Panc1 (cell line): Measurements from ENCODE around the gene ENPP7. TPM values are rescaled to one million over a fixed set of nuclear protein-coding genes. Genes with fewer than 3 reads are reported as not detected.

ENCODE experiments used
- ATAC-seq: fragments of 200-7000 bp; cut with Tn5 transposase; 2 replicates; pipeline ENCODE4 v1.9.1; 2020; ENCODE audit warnings: mild to moderate bottlenecking, moderate library complexity
- BruUV-seq: library from RNA; stranded (reverse); fragments of 400-500 nt; replicated peaks from 2 replicates; lab custom pipeline; 2021; lab: Mats Ljungman, UMichigan
- CTCF ChIA-PET: fragments of 300-600 bp; sonication (Branson Sonifier 250); formaldehyde crosslinking; loops from one replicate; lab custom pipeline; 2022; ENCODE audit warnings: antibody characterized with exemption; lab: Charles Lee
- POLR2A ChIA-PET: fragments of 300-600 bp; sonication (Branson Sonifier 250); formaldehyde crosslinking; loops from one replicate; lab custom pipeline; 2022; ENCODE audit warnings: antibody characterized with exemption; lab: Charles Lee
- DNase-seq: peaks from one replicate; pipeline ENCODE4 v3.0.0-alpha.2; 2010; ENCODE audit warnings: low read depth, low spot score
- H3K27ac ChIP-seq: 2 replicates; pipeline ENCODE4 v1.5.1; 2011; ENCODE audit warnings: mild to moderate bottlenecking, low read length, inconsistent platforms
- H3K27me3 ChIP-seq: fragments of 200-500 bp; sonication (Bioruptor generic); 2 replicates; pipeline ENCODE4 v1.6.0; 2014; ENCODE audit warnings: low read length, inconsistent platforms; ENCODE audit not compliant: control insufficient read depth, insufficient read depth
- H3K36me3 ChIP-seq: fragments of 200-500 bp; sonication (Bioruptor generic); 2 replicates; pipeline ENCODE4 v1.5.1; 2014; ENCODE audit warnings: inconsistent platforms, mild to moderate bottlenecking, low read length, moderate library complexity; ENCODE audit not compliant: control insufficient read depth, insufficient read depth
- H3K4me1 ChIP-seq: 2 replicates; pipeline ENCODE4 v1.5.1; 2011; ENCODE audit warnings: inconsistent platforms, mild to moderate bottlenecking, low read length, moderate library complexity; ENCODE audit not compliant: control insufficient read depth, insufficient read depth
- H3K4me3 ChIP-seq, 2 experiments: 2 replicates each; pipeline ENCODE4 v1.5.1; 2011 to 2012; ENCODE audit warnings: low read depth in 2 of 2, low read length in 2 of 2, mild to moderate bottlenecking in 2 of 2, inconsistent platforms in 1 of 2, moderate library complexity in 1 of 2
- H3K9me3 ChIP-seq: fragments of 200-500 bp; sonication (Bioruptor generic); 2 replicates; pipeline ENCODE4 v1.5.1; 2014; ENCODE audit warnings: low read depth, mild to moderate bottlenecking, inconsistent platforms, low read length, moderate library complexity; ENCODE audit not compliant: control insufficient read depth, insufficient read depth
- POLR2AphosphoS5 ChIP-seq: IDR thresholded peaks from 2 replicates; pipeline ENCODE4 v1.6.1; 2012; ENCODE audit warnings: mild to moderate bottlenecking, low read depth, low read length, moderate library complexity
- SIN3A ChIP-seq: IDR thresholded peaks from 2 replicates; pipeline ENCODE4 v1.6.1; 2012; ENCODE audit warnings: low read depth, mild to moderate bottlenecking, low read length, moderate library complexity, borderline replicate concordance; ENCODE audit not compliant: insufficient read depth
- TCF7L2 ChIP-seq: IDR thresholded peaks from 2 replicates; pipeline ENCODE4 v1.6.1; 2011; ENCODE audit warnings: mild to moderate bottlenecking, low read depth, low read length, inconsistent platforms
- in situ Hi-C: cut with HindIII; loops from 2 replicates; pipeline ENCODE4 v1.10.0; 2016; ENCODE audit warnings: low sequenced_read_pairs, low pct_unique_long_range_greater_than_20kb
- intact Hi-C: fragments of 100-400 bp; cut with micrococcal nuclease; formaldehyde crosslinking; loops from one replicate; pipeline ENCODE4 v1.10.0; 2022; ENCODE audit not compliant: unreplicated experiment
- total RNA-seq: library from RNA; stranded (reverse); gene quantifications from one replicate; pipeline ENCODE4 v1.2.1, GENCODE V29; 2021; ENCODE audit not compliant: unreplicated experiment
- TF ChIP-seq, protein P1 (sequence below), 2 experiments: IDR thresholded peaks; 2 replicates each; pipeline ENCODE4 v1.6.1; 2011 to 2012; ENCODE audit warnings: low read depth in 2 of 2, control low read depth in 1 of 2, low read length in 1 of 2, mild to moderate bottlenecking in 1 of 2, moderate library complexity in 1 of 2; ENCODE audit not compliant: insufficient read depth in 1 of 2
- TF ChIP-seq, protein P2 (sequence below): fragments of 450-650 bp; IDR thresholded peaks from 2 replicates; pipeline ENCODE4 v1.5.1; 2017; ENCODE audit warnings: mild to moderate bottlenecking

The ENPP7 gene
- total RNA-seq, 1 experiment from 2014 or later = not detected

DNA sequence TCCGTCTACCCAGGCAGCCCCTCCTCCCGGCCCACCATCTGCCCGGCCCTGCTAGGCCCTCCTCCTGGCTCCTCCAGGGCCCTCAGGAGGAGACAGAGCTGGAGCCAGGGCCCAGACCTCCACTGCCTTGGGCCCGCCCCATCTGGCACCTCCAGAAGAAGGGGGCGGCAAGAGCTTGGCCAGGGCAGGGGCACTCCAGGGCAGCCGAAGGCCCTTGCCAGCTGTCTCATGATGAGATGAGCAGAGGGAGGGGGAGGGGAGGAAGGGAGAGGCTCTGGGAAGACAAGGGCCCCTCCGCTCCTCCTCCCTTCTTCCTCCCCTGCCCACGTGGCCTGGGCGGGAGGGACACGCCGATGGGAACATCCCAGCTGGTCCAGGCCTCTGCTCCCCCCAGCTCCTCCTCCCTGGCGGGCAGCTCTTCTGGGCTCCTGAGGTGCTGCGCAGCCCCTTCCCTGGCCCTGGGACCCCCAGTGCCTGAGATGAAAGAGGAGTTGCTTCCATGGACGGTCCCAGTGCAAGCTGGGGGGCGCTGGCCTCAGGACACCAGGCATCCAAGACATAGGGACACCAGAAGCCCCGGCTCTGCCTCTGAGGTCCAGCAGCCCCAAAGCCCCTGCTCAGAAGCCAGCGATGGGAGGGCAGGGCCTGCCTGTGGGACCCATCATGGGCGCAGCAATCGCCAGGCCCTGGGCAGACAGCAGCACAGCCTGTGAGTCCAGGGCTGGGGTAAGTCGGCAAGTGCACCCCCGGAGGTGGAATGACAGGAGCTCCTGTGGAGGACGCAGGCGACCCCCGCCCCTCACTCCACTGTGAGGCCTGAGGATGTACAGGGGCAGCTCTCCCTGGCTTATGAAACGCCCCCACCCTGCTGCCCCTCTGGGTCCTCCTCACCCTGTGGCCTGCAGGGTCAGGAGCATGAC is 23.6 kb upstream of the ENPP7 start:
- DNase-seq = no peak
- no peaks in the 10 kb centered on the region for H3K9me3 ChIP-seq
- CTCF ChIA-PET = no interaction called here
- POLR2A ChIA-PET = no interaction called here
- H3K4me1 ChIP-seq = no peaks in the 10 kb centered on the region
- H3K27me3 ChIP-seq = no peaks in the 10 kb centered on the region
- H3K4me3 ChIP-seq = no peak overlapping the region
- H3K27ac ChIP-seq = no peak overlapping the region
- no peaks in the 10 kb centered on the region for H3K36me3 ChIP-seq
- intact Hi-C loops (loop anchor here (10.0 kb wide), 1 partner anchor 92 kb away; the partner anchor contains the start of gene RBFOX3), in situ Hi-C loops (no loop called here)
- TF ChIP-seq, protein P1, sequence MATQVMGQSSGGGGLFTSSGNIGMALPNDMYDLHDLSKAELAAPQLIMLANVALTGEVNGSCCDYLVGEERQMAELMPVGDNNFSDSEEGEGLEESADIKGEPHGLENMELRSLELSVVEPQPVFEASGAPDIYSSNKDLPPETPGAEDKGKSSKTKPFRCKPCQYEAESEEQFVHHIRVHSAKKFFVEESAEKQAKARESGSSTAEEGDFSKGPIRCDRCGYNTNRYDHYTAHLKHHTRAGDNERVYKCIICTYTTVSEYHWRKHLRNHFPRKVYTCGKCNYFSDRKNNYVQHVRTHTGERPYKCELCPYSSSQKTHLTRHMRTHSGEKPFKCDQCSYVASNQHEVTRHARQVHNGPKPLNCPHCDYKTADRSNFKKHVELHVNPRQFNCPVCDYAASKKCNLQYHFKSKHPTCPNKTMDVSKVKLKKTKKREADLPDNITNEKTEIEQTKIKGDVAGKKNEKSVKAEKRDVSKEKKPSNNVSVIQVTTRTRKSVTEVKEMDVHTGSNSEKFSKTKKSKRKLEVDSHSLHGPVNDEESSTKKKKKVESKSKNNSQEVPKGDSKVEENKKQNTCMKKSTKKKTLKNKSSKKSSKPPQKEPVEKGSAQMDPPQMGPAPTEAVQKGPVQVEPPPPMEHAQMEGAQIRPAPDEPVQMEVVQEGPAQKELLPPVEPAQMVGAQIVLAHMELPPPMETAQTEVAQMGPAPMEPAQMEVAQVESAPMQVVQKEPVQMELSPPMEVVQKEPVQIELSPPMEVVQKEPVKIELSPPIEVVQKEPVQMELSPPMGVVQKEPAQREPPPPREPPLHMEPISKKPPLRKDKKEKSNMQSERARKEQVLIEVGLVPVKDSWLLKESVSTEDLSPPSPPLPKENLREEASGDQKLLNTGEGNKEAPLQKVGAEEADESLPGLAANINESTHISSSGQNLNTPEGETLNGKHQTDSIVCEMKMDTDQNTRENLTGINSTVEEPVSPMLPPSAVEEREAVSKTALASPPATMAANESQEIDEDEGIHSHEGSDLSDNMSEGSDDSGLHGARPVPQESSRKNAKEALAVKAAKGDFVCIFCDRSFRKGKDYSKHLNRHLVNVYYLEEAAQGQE (IDR thresholded peaks at IDR 0.05; ENCODE audit: insufficient read depth in 1 of 2, low read depth in 2 of 2, low read length in 1 of 2) = no peak
- TF ChIP-seq POLR2AphosphoS5 (no peak), TCF7L2 (no peak), SIN3A (no peak)
- TF ChIP-seq, protein P2, sequence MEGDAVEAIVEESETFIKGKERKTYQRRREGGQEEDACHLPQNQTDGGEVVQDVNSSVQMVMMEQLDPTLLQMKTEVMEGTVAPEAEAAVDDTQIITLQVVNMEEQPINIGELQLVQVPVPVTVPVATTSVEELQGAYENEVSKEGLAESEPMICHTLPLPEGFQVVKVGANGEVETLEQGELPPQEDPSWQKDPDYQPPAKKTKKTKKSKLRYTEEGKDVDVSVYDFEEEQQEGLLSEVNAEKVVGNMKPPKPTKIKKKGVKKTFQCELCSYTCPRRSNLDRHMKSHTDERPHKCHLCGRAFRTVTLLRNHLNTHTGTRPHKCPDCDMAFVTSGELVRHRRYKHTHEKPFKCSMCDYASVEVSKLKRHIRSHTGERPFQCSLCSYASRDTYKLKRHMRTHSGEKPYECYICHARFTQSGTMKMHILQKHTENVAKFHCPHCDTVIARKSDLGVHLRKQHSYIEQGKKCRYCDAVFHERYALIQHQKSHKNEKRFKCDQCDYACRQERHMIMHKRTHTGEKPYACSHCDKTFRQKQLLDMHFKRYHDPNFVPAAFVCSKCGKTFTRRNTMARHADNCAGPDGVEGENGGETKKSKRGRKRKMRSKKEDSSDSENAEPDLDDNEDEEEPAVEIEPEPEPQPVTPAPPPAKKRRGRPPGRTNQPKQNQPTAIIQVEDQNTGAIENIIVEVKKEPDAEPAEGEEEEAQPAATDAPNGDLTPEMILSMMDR = no peak
- no TSS peak for BruUV-seq
- ATAC-seq = peak; percentile 42; the same call in 1 of the 2 replicates

DNA sequence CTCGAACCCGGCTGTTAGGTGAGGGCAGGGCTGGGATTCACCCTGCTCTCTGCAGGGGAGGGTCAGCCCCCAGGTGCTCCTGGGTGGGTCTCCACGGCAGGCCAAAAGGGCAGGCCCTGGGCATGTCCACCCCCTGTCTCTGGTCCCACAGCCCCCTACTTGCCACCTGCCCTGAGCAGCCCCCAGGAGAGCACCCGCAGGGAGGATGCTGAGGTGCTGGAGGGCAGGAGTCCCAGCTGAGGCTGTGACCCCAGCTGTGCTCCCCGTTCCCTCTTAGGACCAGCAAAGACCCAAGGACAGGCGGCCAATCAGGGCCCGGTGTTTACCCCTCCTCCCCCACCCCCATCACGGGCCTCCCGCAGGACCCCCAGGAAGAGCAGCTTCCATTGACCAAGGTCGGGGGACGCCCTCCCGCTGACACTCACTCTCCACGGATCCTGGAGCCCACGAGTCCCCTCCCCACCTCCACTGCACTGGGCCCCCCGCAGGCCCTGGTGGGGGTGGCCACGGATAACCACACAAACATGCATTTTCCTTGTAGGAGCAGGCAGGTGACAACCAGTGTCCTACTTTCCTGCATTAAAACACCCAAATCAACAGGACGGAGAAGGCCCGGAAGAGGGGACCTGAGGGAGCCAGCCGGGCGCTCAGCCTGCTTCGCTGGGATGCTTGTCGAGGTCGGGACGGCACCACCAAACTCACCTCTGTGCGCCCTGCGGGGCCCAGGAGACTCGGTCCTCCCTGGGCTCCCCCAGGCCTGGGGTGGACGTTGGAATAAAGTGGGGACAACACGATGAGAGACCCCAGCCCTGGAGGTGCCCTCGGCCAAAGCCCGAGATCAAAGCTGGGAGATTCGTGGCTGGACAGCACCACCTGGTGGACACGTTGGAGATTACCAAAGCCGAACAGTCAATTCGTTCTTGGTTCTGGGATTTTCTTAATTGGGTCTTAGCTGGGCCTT is 22.5 kb upstream of the ENPP7 start:
- TF ChIP-seq POLR2AphosphoS5 (no peak), TCF7L2 (peak; percentile 94)
- TF ChIP-seq, protein P2 = peak; percentile 77
- TF ChIP-seq, protein P1 (IDR thresholded peaks at IDR 0.05; ENCODE audit: insufficient read depth in 1 of 2, low read depth in 2 of 2, low read length in 1 of 2) = no peak
- in situ Hi-C loops = no loop called here
- POLR2A ChIA-PET = no interaction called here
- H3K27me3 ChIP-seq = no peaks in the 10 kb centered on the region
- no TSS peak for BruUV-seq
- no peaks in the 10 kb centered on the region for H3K4me1 ChIP-seq
- no peak overlapping the region for H3K4me3 ChIP-seq
- ATAC-seq (peak; percentile 83), DNase-seq (peak; percentile 7)
- H3K27ac ChIP-seq = no peak overlapping the region
- intact Hi-C loops = loop anchor here (10.0 kb wide), 1 partner anchor 93 kb away; the partner anchor contains the start of gene RBFOX3
- CTCF ChIA-PET = interaction anchor here (0.6 to 1.4 kb wide), 7 partner anchors 34 to 320 kb away, joined by 3 to 8 read pairs (median 5); no protein-coding TSS in a partner anchor
- H3K36me3 ChIP-seq = no peaks in the 10 kb centered on the region
- no peaks in the 10 kb centered on the region for H3K9me3 ChIP-seq
